Measurements from ENCODE around the gene MAN1C1.
"Not testable (repeated sequence)": the region's sequence is repeated elsewhere in the genome, so short reads cannot be mapped to it uniquely, and the experiment has no call there.

The MAN1C1 gene

DNA sequence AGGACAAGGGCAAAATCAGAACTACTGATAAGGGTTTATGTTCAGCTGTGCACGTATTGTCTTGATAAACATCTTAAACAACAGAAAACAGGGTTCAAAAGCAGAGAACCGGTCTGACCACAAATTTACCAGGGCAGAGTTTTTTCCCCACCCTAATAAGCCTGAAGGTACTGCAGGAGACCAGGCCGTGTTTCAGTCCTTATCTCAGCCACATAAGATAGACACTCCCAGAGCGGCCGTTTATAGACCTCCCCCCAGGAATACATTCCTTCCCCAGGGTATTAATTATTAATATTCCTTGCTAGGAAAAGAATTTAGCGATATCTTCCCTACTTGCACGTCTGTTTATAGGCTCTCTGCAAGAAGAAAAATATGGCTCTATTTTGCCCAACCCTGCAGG lies 19.6 kb downstream of the MAN1C1 start:
- DNase-seq = not testable (repeated sequence)

DNA sequence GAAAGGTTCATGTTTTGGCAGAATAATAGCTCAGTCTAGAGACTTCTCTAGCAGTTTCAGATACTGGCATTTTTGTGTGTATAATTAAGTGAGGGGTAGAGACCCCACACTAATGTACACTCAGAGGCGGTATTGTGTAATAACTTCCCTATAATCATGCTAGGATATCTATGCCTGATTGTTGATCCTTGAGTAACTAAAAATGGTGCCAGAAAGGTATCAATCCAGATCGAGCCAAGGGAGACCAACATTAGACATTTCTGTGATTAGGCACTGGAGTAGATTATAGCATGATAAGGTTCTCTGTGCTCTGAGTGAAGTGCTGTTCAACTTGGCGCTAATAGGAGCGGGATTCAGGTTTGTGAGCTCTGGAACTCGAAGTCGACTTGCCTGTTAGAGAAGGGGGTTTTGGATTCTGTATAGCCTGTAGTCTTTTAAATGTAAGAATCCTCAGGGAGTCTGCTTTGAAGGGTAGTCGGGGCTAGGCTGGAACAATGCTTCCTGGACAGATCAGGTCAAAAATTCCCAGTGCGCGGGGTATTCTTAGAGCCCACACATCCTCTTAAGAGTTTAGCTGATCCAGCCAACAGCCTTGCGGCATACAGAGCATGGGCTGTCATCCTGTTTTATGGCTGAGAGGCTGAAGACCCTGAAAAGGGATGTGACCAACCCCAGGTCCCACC lies 24.2 kb downstream of the MAN1C1 start:
- no peak for DNase-seq

DNA sequence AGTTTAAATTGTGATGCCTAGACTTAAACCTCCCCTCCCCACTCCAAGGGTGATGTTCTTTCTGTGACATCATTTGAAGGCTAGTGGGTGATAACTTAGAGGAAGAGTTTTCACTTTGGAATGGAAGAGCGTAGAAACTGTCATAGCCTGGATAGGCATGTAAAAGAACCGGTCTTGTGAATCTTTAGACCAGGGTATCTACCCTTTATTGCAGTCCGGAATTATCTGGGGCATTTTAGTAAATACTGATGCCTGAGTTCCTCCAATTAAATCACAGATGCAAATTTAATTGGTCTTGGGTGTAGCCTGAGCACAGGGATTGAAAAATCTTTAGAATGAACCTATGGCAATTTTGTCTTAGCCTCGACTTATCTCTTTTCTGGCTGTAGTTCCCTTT lies 24.7 kb downstream of the MAN1C1 start:
- DNase-seq = no peak

DNA sequence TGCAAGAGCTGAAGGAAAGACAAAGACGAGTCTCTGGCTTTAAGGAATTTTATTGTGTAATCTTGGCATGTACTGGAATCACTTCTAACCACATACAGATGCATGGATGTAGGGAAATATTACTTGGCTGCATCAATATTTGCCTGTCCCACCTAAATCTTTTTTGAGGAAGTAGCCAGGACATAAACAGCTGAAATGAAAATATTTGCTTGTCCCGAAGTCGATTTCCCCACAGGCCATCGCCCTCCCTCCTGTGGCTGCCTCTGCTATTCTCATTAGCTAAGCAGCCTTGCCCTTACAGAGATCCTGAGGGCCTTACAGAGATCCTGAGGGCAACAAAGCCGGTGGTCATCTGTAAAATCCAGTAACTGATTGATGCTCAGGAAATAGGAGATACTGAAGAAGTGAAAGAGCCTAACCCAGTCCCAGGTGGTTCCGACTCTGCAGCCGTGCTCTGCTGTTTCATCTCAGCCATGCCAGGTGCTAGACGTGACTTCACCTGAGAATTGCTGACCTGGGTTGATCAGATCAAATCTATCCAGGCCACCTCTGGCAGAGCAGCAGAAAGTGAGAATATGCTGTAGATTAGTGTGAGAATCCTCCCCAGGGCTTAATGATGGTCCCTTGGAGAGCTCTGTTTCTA lies 25.5 kb downstream of the MAN1C1 start:
- peak; percentile 28 for DNase-seq

DNA sequence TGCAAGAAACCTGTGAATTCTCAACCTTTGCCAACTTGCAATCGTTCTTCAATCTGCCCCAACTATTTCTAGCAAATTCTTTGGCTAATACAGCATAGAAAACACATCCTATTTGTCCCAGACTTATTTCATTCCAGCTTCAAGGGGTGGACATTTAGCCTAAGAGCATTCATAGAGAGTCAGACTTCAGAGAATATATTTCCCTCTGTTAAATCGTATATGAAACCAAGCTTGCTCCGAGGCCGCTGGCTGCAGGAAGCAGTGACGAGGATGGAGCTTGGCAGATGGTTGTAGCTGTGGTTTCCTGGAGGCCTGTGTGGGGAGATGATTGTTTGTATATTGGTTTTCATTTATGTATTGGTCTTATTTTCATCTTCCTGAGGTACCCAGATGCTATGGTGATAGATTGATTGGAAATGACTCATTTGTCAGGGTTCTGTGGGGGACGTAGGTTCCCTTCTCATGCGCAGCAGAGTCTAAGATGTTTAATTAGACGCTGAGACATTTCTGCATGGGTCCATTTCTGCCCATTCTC lies 26.1 kb downstream of the MAN1C1 start:
- DNase-seq = peak; percentile 45

DNA sequence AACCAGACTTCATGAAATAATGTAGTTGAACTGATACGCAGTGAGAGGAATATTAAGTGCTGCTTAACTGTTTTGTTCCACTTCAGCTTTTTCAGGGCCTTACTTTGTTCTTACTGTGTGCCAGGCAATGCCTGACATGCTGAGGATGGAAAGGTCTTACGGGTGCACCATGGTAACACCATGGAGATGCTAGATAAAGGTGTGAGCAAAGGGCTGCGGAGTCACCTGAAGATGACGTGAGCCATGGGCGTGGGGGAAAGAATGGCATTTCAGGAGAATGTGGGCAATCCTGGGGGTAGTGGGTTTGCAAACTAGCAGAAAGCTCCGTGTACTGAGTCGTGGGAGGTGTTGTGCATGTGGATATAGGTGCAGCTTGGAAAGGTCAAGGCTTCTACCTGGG lies 27.3 kb downstream of the MAN1C1 start:
- no peak for DNase-seq

DNA sequence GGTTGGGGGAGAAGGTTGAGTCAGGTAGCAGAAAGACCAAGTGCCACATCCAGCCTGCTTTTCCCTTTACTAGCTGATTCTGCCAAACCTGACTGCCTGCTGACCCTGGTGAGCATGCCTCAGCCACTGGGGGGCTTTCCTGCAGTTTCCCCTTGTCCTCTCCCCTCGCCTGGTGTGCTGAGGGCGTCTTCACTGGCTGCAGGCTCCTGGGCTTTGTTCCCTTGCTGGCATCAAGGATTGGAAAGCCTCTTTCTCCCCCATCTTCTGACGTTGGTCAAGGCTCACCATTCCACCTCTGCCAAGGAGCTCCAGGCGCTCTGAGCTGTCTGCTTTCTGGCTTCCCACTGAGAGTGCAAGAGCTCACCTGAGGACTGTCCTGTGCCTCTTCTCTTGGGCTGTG lies 28.4 kb downstream of the MAN1C1 start:
- no peak for DNase-seq

DNA sequence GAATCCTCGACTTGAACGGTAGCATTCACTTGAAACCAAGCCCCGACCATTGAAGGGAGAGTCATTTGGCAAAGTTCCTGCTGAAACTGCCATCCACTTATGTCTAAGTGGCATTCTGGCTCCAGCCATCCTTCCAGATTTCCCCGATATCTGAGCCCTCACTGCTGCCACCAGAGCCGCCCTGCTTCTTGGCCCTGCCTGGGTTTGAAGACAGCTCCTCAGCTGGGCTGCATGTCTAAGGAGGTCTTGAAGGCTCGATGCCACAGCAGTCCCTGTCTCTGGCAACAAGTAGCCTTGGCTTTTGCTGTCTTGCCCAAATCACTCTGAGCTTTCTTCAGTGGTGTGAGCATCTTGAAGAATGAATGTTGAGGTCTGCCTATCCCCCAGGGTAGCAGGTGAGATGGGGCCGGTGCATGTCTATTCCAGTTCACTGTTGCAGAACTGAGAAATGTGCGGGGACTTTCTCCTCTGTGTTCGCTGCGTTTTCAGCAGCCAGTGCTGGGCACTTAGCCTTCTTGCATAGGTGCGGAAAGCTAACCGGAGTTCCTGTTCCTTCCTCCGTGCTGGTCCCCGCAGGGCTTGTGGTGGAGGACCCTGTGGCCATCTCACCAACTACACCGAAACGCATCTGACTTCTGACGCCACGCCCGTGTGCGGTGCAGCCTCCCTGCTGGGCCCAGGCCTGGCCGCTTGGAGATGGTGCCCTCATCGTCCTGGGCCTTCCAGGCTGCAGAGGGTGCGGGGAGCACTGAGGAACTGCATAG lies 29.2 kb downstream of the MAN1C1 start:
- DNase-seq = no peak

DNA sequence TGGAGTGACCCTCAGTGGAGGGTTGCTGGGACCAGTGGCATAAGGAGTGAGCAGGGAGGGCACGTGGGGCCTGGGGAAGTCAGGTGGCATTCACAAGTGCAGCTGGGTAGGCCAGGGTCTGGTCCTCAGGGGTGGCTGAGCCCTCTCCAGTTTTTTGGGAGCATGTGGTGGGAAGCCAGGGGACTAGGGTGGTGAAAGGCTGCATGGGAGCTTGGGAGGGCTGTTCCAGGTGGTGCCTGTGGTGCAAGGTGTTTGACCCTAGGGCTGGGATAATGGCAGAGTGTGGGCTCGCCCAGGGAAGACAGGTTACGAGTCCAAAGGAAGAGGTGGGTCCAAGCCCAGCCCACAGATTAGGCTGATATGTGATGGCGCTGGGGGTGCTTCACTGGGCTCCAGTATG lies 30.5 kb downstream of the MAN1C1 start:
- DNase-seq = no peak

DNA sequence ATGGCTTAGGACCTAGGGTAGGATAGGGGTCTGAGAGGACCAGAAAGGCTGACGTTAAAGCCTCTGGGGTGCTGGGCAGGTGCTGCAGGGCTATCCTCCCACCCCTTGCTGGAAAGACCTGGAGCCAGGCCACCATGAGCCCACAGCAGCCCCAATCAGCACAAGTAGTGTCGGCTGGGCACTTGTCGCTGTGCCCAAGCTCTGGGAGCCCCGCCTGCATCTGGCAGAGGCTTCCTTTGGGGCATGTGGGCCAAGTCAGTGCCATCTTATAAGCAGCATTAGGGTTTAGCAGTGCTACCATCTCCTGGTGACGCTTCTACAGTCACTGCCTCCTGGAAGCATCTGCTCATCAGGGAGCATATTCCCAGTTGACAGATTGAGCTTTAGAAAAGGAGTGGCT lies 31.3 kb downstream of the MAN1C1 start:
- DNase-seq = no peak

DNA sequence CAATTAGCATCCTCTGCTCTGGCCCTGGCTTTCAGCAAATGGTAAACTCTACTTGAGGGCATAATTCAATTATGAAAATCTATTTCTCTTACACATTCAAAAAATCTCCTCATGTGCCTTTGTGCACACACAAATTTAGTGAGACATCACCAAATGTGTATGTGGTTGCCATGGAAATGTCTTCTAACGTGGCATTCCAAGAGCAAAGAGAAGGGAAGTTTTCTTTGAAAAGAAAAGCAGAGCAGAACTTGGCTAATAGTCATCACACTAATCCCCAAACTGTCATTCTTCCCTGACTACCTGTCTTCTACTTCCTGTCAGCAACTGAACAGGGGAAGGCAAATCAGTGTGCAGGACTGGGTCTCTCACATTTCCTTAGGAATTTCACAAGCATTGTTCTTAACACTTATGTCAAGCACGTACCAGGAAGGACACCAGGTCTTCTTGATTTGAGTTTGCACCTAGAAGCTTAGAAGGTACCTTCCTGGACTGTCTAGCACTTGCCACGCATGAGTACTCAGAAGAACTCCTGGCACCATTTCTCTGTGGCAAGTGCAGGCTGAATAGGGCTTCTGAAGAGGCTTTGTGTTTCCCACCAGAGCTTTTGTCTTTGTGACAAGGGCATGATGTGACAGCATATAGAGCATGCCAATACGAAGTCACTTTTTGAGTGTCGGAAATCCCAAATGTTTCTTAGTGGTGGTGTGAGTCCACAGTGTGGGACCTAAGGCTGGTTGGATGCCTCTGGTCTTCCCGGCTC lies 32.3 kb downstream of the MAN1C1 start:
- DNase-seq = peak; percentile 29

DNA sequence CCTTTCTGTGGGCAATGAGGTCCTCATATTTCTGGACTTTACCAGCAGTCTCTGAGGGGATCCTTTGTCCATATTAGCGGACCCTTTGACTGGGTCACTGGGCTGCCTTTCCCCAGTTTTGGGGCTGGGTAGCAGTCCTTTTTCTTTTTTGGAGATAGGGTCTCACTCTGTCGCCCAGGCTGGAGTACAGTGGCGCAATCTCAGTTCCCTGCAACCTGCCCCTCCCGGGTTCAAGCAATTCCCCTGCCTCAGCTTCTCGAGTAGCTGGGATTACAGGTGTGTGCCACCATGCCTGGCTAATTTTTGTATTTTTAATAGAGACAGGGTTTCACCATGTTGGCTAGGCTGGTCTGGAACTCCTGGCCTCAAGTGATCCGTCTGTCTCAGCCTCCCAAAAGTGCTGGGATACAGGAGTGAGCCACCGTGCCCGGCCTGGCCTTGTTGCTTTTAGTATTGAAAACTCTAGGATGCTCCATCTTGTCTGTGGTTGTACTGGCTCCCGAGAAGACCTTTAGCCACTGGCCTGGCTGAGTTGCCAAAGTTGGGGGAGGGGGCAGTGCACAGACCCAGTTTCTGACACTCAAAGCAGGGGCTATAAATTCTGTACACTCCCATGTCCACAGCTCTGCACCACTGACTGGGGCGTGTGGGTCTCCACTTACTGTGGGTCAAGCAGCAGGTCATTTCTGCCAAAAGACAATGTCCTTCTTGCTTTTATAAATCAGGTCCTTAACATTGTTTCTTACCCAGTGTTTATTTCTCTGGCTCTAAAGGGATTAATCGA lies 33.1 kb downstream of the MAN1C1 start:
- no peak for DNase-seq

DNA sequence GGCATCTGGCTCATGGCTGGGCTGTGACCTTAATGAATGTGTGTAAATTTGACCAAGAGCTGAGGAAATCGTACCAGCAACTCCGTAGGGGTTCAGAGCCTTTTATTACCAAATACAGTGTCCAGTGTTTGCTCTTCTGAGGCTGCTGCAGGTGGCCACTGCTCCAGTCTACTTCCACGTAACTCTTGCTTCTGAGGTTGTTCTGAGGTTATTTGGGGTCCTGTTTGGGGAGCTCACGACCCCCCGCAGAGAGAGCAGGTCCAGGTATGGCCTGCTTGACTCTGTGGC lies 33.6 kb downstream of the MAN1C1 start:
- DNase-seq = no peak

DNA sequence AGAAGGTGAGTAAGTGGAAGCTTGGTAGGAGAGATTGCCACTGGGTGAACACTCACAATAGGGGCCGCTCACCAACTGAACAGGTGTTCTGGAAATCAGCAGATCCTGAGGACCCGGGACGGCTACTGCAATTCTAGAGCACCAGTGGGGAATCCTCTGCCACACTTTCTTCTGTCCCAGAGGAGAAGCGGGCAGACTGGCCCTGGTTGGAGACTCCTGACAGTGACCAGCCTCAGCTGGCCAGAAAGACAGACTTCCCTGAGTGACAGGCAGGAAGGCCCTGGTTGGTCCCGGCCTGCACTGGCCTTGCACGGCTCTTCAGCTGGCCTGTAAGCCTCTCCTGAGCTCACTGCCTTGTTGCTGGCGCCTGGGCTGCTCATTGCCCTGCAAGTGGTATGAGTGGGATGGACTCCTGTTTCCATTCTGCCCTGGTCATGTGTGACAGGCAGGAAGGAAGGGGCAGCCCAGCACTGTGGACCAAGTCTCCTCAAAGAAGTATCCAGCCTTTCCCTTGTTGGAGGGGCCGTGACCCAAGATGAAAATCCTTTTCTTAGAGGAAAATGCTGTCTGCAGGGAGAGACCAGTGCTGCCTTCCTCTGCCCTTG lies 34.5 kb downstream of the MAN1C1 start:
- no peak for DNase-seq

DNA sequence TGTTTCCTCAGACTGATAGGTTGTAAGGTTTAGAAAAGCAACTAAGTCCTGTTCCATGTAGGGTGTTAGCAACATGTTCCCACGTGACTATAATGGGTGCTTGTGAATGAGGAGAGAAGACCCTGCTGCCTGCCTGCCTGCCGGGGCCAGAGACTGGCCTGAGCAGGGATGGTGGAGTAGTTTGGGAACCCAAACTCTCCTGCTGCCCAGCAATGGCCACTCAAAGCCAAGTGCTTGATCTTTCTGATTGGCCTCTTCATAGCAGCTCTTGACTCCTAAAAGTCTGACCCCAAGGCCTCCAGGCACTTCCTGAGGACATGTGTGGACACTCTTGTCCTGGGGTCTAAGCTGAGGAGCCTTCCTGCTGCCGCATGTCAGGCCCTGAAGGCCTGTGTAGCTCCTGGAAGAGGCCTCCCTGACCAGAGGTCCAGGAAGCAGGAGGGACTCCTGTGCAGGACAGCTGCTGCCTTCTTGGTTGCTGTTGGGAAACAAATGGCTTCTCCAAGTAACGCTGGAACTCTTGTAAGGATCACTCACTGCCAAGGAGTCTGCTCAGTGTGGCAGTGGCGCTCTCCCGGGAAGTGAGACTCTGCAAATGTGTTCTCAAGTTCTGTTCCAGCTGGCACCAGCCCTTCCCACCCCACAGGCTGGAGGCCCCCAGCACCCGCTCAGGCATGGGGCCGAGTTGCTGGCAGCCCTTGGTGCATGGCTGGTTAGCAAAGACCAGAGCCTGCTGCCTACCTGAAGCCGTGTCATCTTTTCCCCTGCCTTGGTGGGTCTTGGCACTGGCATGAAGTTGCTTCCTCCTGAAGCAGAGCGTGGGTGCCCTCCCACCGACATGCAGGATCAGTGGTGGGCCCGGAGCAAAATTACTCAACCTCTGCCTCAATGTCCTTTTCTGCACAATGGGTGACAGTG lies 35.5 kb downstream of the MAN1C1 start:
- DNase-seq = no peak

DNA sequence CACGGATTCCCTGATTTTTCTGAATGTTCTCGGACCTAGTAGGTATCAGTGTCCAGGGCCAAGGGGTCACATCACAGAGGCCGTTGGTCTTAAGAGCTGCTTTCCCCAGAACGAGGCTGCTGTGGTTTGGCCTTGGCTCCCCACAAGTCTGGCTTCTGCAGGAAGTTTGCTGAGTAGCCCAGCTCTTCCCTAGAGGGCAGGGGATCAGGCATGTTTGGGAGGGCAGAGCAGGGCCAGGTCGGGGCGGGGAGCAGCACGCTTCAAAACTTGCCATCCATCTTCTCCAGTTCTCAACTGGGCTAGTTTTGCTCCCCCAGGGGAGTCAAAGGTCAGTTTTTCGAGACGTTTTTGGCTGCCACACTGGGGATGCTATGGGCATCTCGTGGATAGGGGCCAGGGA lies 37.0 kb downstream of the MAN1C1 start:
- no peak for DNase-seq

DNA sequence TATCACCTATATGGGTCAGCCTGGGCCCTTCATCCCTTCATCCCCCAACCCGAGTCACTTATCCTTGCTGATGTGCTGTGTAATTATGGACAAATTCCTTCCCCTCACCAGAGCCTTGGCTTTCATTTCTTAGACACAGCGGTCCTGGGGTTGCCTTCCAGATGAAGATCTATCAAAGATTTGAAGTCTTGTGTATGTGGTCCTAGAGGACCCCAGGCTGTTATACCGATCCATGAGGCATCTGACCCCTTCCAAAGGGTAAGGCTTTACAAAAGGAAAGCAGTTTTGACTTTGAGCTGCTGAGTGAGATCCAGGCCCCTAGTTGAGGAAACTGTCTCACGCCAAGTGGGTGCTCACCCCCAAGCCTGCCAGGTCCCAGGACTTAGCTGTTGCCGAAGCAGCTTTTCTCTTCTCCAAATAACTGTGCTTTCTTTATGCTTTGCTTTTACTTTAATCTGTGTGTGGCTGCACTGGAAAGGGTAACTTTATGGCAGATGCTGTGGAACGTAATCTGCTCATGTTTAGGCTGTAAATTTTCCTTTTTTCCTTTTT lies 37.6 kb downstream of the MAN1C1 start:
- DNase-seq = no peak

DNA sequence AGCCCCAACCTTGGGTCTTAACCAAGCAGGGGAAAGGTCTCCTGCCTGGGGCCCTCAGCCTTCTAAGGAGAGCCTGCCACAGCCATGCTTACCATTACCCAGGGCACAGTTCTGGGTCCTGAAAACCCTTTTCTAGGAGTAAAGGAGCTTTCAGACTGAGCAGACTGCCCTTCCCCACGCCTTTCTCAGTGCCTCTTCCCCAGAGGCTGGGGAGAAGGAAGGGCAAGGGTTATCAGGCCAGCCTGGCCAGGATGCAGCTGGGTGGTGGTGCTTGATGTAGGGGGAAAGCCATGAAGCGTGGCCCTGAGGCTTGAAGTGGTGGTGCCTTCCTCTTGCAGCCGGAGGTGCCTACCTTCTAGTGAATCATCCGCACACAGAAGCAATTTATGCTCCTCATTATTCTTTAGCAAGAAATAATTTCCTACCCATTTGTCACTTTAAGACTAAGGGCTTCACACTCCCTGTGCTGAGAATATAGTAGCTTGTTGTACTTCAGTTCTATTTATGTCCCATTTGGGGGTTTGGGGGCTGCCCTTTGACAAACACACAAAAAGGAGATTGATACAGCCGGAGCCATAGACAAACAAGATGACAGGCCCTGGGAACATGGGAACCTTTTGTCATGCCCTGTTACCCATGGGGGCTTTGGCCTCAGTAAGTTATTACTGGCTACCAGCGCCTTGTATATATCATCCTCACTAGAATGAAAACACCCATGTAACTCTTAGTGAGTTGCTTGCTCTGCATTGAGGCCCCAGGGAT lies 40.7 kb downstream of the MAN1C1 start:
- no peak for DNase-seq

DNA sequence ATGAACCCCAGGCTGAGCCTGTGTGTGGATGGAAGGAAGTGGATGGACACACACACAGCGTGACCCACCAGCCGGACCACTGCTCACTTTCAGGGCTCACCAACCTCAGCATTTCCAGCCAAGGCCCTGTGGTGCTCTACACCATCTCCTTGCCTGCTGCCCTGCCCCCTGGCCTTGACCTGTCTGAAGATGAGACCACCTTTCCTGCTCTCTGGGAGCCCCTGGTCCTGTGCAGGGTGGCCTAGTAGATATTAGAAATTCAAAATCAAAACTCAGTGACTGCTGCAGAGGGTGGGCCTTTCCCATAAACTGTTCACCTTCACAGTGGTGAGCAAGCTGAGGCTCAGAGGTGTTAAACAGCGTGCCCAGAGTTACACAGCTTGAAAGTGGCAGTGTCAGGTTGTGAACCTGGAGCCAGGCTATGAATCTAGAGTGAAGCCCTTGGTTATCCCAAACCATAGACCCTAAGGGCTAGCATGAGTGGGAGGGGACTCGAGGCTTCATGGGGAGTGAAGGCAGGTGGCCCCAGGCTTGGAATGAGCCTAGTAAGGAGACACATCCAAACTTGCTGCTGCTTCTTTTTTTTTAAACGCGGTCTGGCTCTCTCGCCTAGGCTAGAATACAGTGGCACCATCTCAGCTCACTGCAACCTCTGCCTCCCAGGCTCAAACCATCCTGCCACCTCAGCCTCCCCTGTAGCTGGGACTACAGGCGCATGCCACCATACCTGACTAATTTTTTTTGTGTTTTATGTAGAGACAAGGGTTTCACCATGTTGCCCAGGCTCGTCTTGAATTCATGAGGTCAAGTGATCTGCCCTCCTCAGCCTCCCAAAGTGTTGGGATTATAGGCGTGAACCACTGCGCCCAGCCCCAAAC lies 41.5 kb downstream of the MAN1C1 start:
- DNase-seq = no peak
